ENCODE measurements around the gene C10orf71.

GRCh38 chr10:49277973-49278372, 21.0 kb upstream of the C10orf71 start:
- TF ChIP-seq TCF12 (IDR thresholded peaks at IDR 0.05) = no peak
- no peak for TF ChIP-seq JUND (IDR thresholded peaks at IDR 0.05)
- TF ChIP-seq EP300 (IDR thresholded peaks at IDR 0.05; ENCODE audit: borderline replicate concordance in 1 of 2, low read depth in 1 of 2, low read length in 1 of 2) = no peak
- no peak for TF ChIP-seq CTCF (IDR thresholded peaks at IDR 0.05)
- TF ChIP-seq POLR2AphosphoS5 (IDR thresholded peaks at IDR 0.05; ENCODE audit: low read depth, low read length) = no peak

Measured in SK-N-SH (cell line).